ENCODE measurements around the gene KDM4D. TPM values are rescaled to one million over a fixed set of nuclear protein-coding genes. Genes with fewer than 3 reads are reported as not detected.

KDM4D gene
- total RNA-seq (2014; rRNA removed; shearing (Covaris generic)) (0.94 and 2.6 TPM in 2 replicates), polyA plus RNA-seq (2016; fragmentation: Nextera tagmentation; extraction: Ambion mirVana) (0.65 and 1.4 TPM in 2 replicates)
- long read RNA-seq, partial matches to known transcripts, result 0 of 1 reads
- long read RNA-seq, other reads (novel, unspliced or antisense), result 0 of 1 reads

DNA sequence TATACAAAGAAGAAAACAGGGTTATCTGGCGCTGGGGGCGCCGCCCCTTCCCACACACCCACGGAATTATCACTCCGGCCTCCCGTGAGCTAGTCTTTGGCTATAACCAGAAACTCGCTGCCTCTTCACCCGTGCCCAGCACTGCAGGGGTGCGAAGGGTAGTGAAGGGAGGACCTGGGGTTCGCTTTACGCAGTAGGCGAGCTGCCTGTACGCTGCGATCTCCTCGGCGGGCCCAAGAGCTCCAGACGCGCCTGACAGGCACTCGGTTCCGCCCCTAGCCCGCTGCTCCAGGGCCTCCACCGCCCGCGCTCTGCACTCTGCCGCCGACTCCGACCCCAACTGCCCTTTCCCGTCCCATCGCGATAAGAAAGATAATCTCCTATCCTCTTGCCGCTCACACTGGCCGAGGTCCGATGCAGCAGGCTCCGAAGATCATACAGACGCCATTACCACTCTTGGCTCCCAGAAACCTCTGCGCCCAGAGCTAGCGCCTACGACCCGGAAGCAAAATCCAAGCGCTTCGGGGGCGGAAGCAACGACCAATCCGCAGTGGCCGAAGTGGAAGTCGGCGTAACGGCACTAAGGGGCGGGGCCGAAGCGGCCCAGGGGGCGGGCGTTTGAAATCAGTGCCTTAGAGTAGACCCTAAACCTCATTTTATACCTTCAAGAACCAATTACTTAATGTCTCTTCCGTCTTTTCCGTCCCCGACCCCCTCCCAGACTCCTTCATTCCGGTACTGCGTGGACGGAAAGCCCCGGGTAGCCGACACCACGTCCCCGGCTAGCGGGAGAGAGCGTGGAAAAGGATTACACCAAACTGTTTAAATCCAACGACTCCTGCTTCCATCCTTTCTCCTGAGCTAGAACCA is at the start of gene KDM4D, which contains the start of gene CWC15:
TSS of gene KDM4D (plus strand) at position 611 of the 870 bp plus-strand sequence. CDS start 23,664 bp downstream, outside the sequence.
TSS of gene CWC15 (minus strand) at position 458 of the 870 bp plus-strand sequence. CDS start 1,371 bp downstream, outside the sequence.
- H3K36me3 Mint-ChIP-seq (ENCODE audit: low read depth), result peaks cover 31% of the 10 kb centered on the region; the same call in 2 of the 3 replicates
- H2AFZ ChIP-seq, result peak within 1 kb of the TSS; percentile 90; the same call in 1 of the 2 replicates
- peak within 1 kb of the TSS; percentile 95 for H3K4me3 Mint-ChIP-seq

DNA sequence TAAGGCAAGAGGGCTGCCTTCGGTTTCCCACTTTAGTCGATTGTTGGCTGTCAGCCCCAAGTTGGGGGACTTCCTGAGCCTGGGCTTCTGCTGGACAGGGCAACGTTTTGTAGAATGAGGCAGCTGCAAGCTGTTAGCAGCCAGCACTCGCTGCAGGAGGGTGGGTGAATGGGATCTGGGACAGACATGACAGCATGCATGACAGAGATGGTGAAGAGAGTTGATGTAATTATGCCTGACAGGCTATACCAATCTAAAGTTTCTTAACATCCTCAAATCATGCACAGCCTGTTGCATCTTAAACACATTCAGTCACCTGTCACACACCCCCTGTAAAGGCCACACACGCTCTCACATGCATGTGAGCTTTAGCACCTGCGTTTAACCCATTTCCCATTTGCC is 49.3 kb upstream of the KDM4D start:
- H3K36me3 Mint-ChIP-seq (ENCODE audit: low read depth), result no peaks in the 10 kb centered on the region
- DNase-seq (ENCODE audit: low spot score) (no peak), ATAC-seq (no peak)
- H3K27me3 Mint-ChIP-seq (ENCODE audit: insufficient read depth, low read depth, poor library complexity), result no peaks in the 10 kb centered on the region
- Histone ChIP-seq H3K36me3 (ENCODE audit: insufficient read depth) (no peaks in the 10 kb centered on the region), H3K27ac (ENCODE audit: low read depth) (no peak overlapping the region), H3F3A (replicated peaks; ENCODE audit: low read depth) (no peaks in the 10 kb centered on the region), H3K27me3 (ENCODE audit: insufficient read depth) (no peaks in the 10 kb centered on the region), H3K4me2 (no peak overlapping the region), H3K9me2 (ENCODE audit: insufficient read depth) (no peaks in the 10 kb centered on the region), H3K79me2 (replicated peaks; ENCODE audit: insufficient read depth) (no peaks in the 10 kb centered on the region), H3K4me1 (ENCODE audit: insufficient read depth) (no peaks in the 10 kb centered on the region), H2AFZ (no peak overlapping the region), H4K20me1 (replicated peaks; ENCODE audit: insufficient read depth) (no peaks in the 10 kb centered on the region; the same call in 1 of the 2 replicates), H3K4me3 (no peak overlapping the region)
- no peak overlapping the region for H3K27ac Mint-ChIP-seq
- no peak overlapping the region for H3K4me3 Mint-ChIP-seq
- H3K9me3 Mint-ChIP-seq, result no peaks in the 10 kb centered on the region
- H3K4me1 Mint-ChIP-seq, result peaks cover 17% of the 10 kb centered on the region
- TF ChIP-seq ZNF462 (CRISPR knock-in tag; IDR thresholded peaks at IDR 0.05) (no peak), EZH2phosphoT487 (IDR thresholded peaks at IDR 0.05; ENCODE audit: unreplicated experiment) (no peak)

More for the DNA sequence above, at the start of gene KDM4D, which contains the start of gene CWC15:
- ATAC-seq, result peak; percentile 99
- H3K79me2 ChIP-seq (replicated peaks; ENCODE audit: insufficient read depth), result peaks cover 14% of the 10 kb centered on the region
- H3K9me3 Mint-ChIP-seq, result no peaks in the 10 kb centered on the region
- no peaks in the 10 kb centered on the region for H3K9me2 ChIP-seq (ENCODE audit: insufficient read depth)
- peak within 1 kb of the TSS; percentile 87 for H3K27ac ChIP-seq (ENCODE audit: low read depth)
- peaks cover 30% of the 10 kb centered on the region for H3K36me3 ChIP-seq (ENCODE audit: insufficient read depth)
- peak within 1 kb of the TSS; percentile 74 for H3K4me3 ChIP-seq
- no peaks in the 10 kb centered on the region for H3K4me1 Mint-ChIP-seq
- no peaks in the 10 kb centered on the region for H4K20me1 ChIP-seq (replicated peaks; ENCODE audit: insufficient read depth)
- no peaks in the 10 kb centered on the region for H3K27me3 ChIP-seq (ENCODE audit: insufficient read depth)
- no peaks in the 10 kb centered on the region for H3K4me1 ChIP-seq (ENCODE audit: insufficient read depth)
- peak within 1 kb of the TSS; percentile 94 for H3K27ac Mint-ChIP-seq
- H3K27me3 Mint-ChIP-seq (ENCODE audit: insufficient read depth, low read depth, poor library complexity), result peaks cover 2% of the 10 kb centered on the region
- peak within 1 kb of the TSS; percentile 79 for H3K4me2 ChIP-seq
- no peaks in the 10 kb centered on the region; the same call in 1 of the 2 replicates for H3F3A ChIP-seq (replicated peaks; ENCODE audit: low read depth)
- peak; percentile 97 for DNase-seq (ENCODE audit: low spot score)
- TF ChIP-seq, protein P1, sequence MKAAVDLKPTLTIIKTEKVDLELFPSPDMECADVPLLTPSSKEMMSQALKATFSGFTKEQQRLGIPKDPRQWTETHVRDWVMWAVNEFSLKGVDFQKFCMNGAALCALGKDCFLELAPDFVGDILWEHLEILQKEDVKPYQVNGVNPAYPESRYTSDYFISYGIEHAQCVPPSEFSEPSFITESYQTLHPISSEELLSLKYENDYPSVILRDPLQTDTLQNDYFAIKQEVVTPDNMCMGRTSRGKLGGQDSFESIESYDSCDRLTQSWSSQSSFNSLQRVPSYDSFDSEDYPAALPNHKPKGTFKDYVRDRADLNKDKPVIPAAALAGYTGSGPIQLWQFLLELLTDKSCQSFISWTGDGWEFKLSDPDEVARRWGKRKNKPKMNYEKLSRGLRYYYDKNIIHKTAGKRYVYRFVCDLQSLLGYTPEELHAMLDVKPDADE (IDR thresholded peaks at IDR 0.05), result peak; percentile 82
- TF ChIP-seq CREB1 (CRISPR knock-in tag; IDR thresholded peaks at IDR 0.05; ENCODE audit: low read depth) (peak; percentile 71), ZNF331 (CRISPR knock-in tag; IDR thresholded peaks at IDR 0.05; ENCODE audit: low read depth) (no peak), STAT1 (IDR thresholded peaks at IDR 0.05; ENCODE audit: unreplicated experiment) (no peak), POLR2AphosphoS5 (IDR thresholded peaks at IDR 0.05; ENCODE audit: low read depth) (peak; percentile 92), CTCF (conservative IDR thresholded peaks at IDR 0.05; ENCODE audit: low read depth in 2 of 2) (no peak)

Data from GM23338 (cell line).